IMR-90 (cell line): Measurements from ENCODE around the gene C2orf92. TPM values are rescaled to one million over a fixed set of nuclear protein-coding genes. Genes with fewer than 3 reads are reported as not detected.
"Not testable (repeated sequence)": the region's sequence is repeated elsewhere in the genome, so short reads cannot be mapped to it uniquely, and the experiment has no call there.

Experiments used
- ATAC-seq: fragments of 200-7000 bp; cut with Tn5 transposase; 2 replicates; pipeline ENCODE4 v1.9.1; 2020; ENCODE audit warnings: low read depth, mild to moderate bottlenecking, moderate library complexity
- BruUV-seq: library from RNA; stranded (reverse); fragments of 400-500 nt; replicated peaks from 2 replicates; lab custom pipeline; 2021; lab: Mats Ljungman, UMichigan
- CTCF ChIA-PET: fragments of 300-600 bp; formaldehyde crosslinking; extraction: SDS; loops from one replicate; lab custom pipeline; 2021; ENCODE audit warnings: antibody characterized with exemption; lab: Yijun Ruan, JAX
- POLR2A ChIA-PET: fragments of 300-600 bp; sonication (Branson Sonifier 250); formaldehyde crosslinking; loops from one replicate; lab custom pipeline; 2022; ENCODE audit warnings: antibody characterized with exemption; ENCODE audit not compliant: unreplicated experiment; lab: Charles Lee
- DNase-seq: peaks from one replicate; pipeline ENCODE4 v3.0.0; 2013
- H2AFZ ChIP-seq: replicated peaks from 2 replicates; pipeline ENCODE3; 2013; ENCODE audit warnings: low read length, mild to moderate bottlenecking; ENCODE audit not compliant: poor library complexity
- H2AK5ac ChIP-seq: 2 replicates; pipeline ENCODE4 v1.6.1; 2013; ENCODE audit warnings: low read depth, low read length, inconsistent platforms
- H2AK9ac ChIP-seq: replicated peaks from 2 replicates; pipeline ENCODE3; 2013; ENCODE audit warnings: mild to moderate bottlenecking, low read depth, low read length, moderate library complexity; ENCODE audit not compliant: poor library complexity
- H2BK120ac ChIP-seq: 2 replicates; pipeline ENCODE4 v1.6.1; 2013; ENCODE audit warnings: low read depth, low read length, inconsistent platforms
- H2BK15ac ChIP-seq: 3 replicates; pipeline ENCODE4 v1.6.1; 2013; ENCODE audit warnings: low read depth, low read length, inconsistent platforms
- H2BK20ac ChIP-seq: 2 replicates; pipeline ENCODE4 v1.6.1; 2013; ENCODE audit warnings: low read depth, mild to moderate bottlenecking, inconsistent platforms, low read length, moderate library complexity
- H2BK5ac ChIP-seq: 2 replicates; pipeline ENCODE4 v1.6.1; 2013; ENCODE audit warnings: mild to moderate bottlenecking, low read depth, low read length, inconsistent platforms; ENCODE audit not compliant: poor library complexity, severe bottlenecking
- H3K14ac ChIP-seq: replicated peaks from 2 replicates; pipeline ENCODE4 v1.6.1; 2013; ENCODE audit warnings: low read depth, low read length, inconsistent platforms
- H3K18ac ChIP-seq: 2 replicates; pipeline ENCODE4 v1.6.1; 2013; ENCODE audit warnings: low read depth, low read length, control low read depth
- H3K23ac ChIP-seq: 2 replicates; pipeline ENCODE4 v1.6.1; 2013; ENCODE audit warnings: low read depth, low read length, inconsistent platforms
- H3K27ac ChIP-seq: 2 replicates; pipeline ENCODE4 v1.5.1; 2013; ENCODE audit warnings: mild to moderate bottlenecking, control low read depth, low read length; ENCODE audit not compliant: insufficient read depth
- H3K27me3 ChIP-seq: 2 replicates; pipeline ENCODE4 v1.6.1; 2013; ENCODE audit warnings: low read length; ENCODE audit not compliant: control insufficient read depth, insufficient read depth
- H3K36me3 ChIP-seq: 2 replicates; pipeline ENCODE4 v1.6.1; 2013; ENCODE audit warnings: low read length, mixed read lengths; ENCODE audit not compliant: control insufficient read depth, insufficient read depth
- H3K4ac ChIP-seq: 2 replicates; pipeline ENCODE4 v1.6.1; 2013; ENCODE audit warnings: low read depth, low read length, inconsistent platforms
- H3K4me1 ChIP-seq: 2 replicates; pipeline ENCODE4 v1.6.1; 2013; ENCODE audit warnings: low read length, mixed read lengths; ENCODE audit not compliant: control insufficient read depth, insufficient read depth
- H3K4me2 ChIP-seq: 2 replicates; pipeline ENCODE4 v1.6.1; 2013; ENCODE audit warnings: low read depth, mild to moderate bottlenecking, control low read depth, low read length, moderate library complexity
- H3K4me3 ChIP-seq: 2 replicates; pipeline ENCODE4 v1.5.1; 2013; ENCODE audit warnings: low read depth, mild to moderate bottlenecking, control low read depth, low read length, moderate library complexity; ENCODE audit not compliant: insufficient read depth
- H3K56ac ChIP-seq: 2 replicates; pipeline ENCODE4 v1.6.1; 2013; ENCODE audit warnings: low read length, inconsistent platforms; ENCODE audit not compliant: insufficient read depth; ENCODE audit errors: extremely low read depth
- H3K79me1 ChIP-seq, 2 experiments: 2 replicates each; pipeline ENCODE4 v1.6.1; 2013; ENCODE audit warnings: low read length in 2 of 2, inconsistent platforms in 1 of 2, low read depth in 1 of 2
- H3K9ac ChIP-seq: 2 replicates; pipeline ENCODE4 v1.6.1; 2013; ENCODE audit warnings: low read depth, low read length, control low read depth
- H3K9me1 ChIP-seq: 2 replicates; pipeline ENCODE4 v1.6.1; 2013; ENCODE audit warnings: low read length, inconsistent platforms; ENCODE audit not compliant: insufficient read depth
- H3K9me3 ChIP-seq: 2 replicates; pipeline ENCODE4 v1.6.1; 2013; ENCODE audit warnings: low read length; ENCODE audit not compliant: control insufficient read depth, insufficient read depth
- H4K20me1 ChIP-seq: 2 replicates; pipeline ENCODE4 v1.6.1; 2013; ENCODE audit warnings: low read length, inconsistent platforms; ENCODE audit not compliant: insufficient read depth
- H4K5ac ChIP-seq: 2 replicates; pipeline ENCODE4 v1.6.1; 2013; ENCODE audit warnings: mild to moderate bottlenecking, low read depth, low read length, control low read depth
- H4K8ac ChIP-seq, 2 experiments: 2 replicates each; pipeline ENCODE4 v1.6.1; 2013; ENCODE audit warnings: low read depth in 2 of 2, low read length in 2 of 2, control low read depth in 1 of 2, inconsistent platforms in 1 of 2
- H4K91ac ChIP-seq: 2 replicates; pipeline ENCODE4 v1.6.1; 2013; ENCODE audit warnings: low read depth, low read length, inconsistent platforms; ENCODE audit not compliant: insufficient read depth
- WGBS, 2 experiments: methylation state at CpG; one replicate each; pipeline versions ENCODE4 v1.1.5 to v1.1.7; 2013; ENCODE audit warnings: missing lambda C conversion rate in 2 of 2; ENCODE audit not compliant: insufficient read length in 1 of 2; ENCODE audit errors: extremely low coverage in 2 of 2; 5-methylcytosine and 5-hydroxymethylcytosine counted together
- dilution Hi-C: fragments of 300-500 bp; cut with HindIII; formaldehyde crosslinking; loops from one replicate; pipeline ENCODE4 v1.14.3; 2018; ENCODE audit warnings: low sequenced_read_pairs; ENCODE audit not compliant: unreplicated experiment
- in situ Hi-C: fragments of 300-500 bp; cut with MboI; formaldehyde crosslinking; loops from 3 replicates; pipeline ENCODE4 v1.14.3; 2019; ENCODE audit warnings: low sequenced_read_pairs, inconsistent platforms, mixed read lengths
- intact Hi-C: fragments of 100-400 bp; cut with micrococcal nuclease; formaldehyde crosslinking; loops from 2 replicates; pipeline ENCODE4 v1.10.0; 2022
- polyA plus RNA-seq, 3 experiments: library from polyadenylated mRNA; depleted of rRNA; stranded (reverse); fragments of >200 nt; gene quantifications; 2 replicates each; pipeline ENCODE4 v1.2.3, GENCODE V29; 2012; ENCODE audit warnings: low replicate concordance in 1 of 3
- total RNA-seq: library from RNA; depleted of rRNA; stranded (reverse); fragments of >200 nt; gene quantifications from 2 replicates; pipeline ENCODE4 v1.2.3, GENCODE V29; 2012

Gene C2orf92
- total and polyA plus RNA-seq, 2 of the 4 experiments (the other 2 are of a cell fraction): 0.90 to 2.5 TPM

- POLR2A ChIA-PET, H3K9me1 ChIP-seq, H3K27me3 ChIP-seq, H3K36me3 ChIP-seq, H2BK15ac ChIP-seq, BruUV-seq, H2BK120ac ChIP-seq, H3K4ac ChIP-seq, H4K20me1 ChIP-seq, H3K4me3 ChIP-seq, H3K18ac ChIP-seq, H2BK5ac ChIP-seq, dilution Hi-C loops, H3K56ac ChIP-seq, H3K14ac ChIP-seq, H3K4me1 ChIP-seq, H3K23ac ChIP-seq, H3K27ac ChIP-seq, intact Hi-C loops, H2BK20ac ChIP-seq, H2AK9ac ChIP-seq, H2AFZ ChIP-seq, CTCF ChIA-PET, H4K91ac ChIP-seq, H3K79me1 ChIP-seq, H4K5ac ChIP-seq, H2AK5ac ChIP-seq, H3K9me3 ChIP-seq, H3K4me2 ChIP-seq: not testable (repeated sequence)
- no CpG with 5 or more reads among the region's 6 CpGs for WGBS, 2 experiments
- ATAC-seq (peak; percentile 32; the same call in 1 of the 2 replicates), DNase-seq (peak; percentile 19)
- in situ Hi-C loops: loop anchor here (25.0 kb wide), 1 partner anchor 1610 kb away; no protein-coding TSS in a partner anchor
- Histone ChIP-seq H3K9ac (0 out of 2 replicates have a peak overlapping the region, but pooled peaks have one; percentile 46), H4K8ac (peak overlapping the region in 1 of 2 experiments; percentile 64; a peak in 1 of 4 replicates)
Measured at GRCh38 chr2:97672606-97673140, 3.2 kb downstream of the C2orf92 start.
